Gastrocnemius medialis (tissue), 4 donors: Measurements from ENCODE around the gene ST6GALNAC4. TPM values are rescaled to one million over a fixed set of nuclear protein-coding genes. Genes with fewer than 3 reads are reported as not detected.

ENCODE experiments used
- ATAC-seq, 2 donors: fragments of 150-250 bp; one replicate each; pipeline ENCODE4 v1.9.1; 2016
- DNase-seq, 2 donors: peaks; one replicate each; pipeline ENCODE4 v3.0.0-alpha.2; 2019
- H3K27ac ChIP-seq, 4 donors: fragments of 200-600 bp; sonication (generic); 1 replicate in 1 of 4; 2 replicates in 3 of 4; pipeline ENCODE4 v1.5.1; 2016 to 2018; ENCODE audit warnings: mild to moderate bottlenecking in 2 of 4, moderate library complexity in 1 of 4
- H3K27me3 ChIP-seq, 3 donors: fragments of 200-600 bp; sonication (generic) in 2 of 3; 1 replicate in 1 of 3; 2 replicates in 2 of 3; pipeline versions ENCODE4 v1.5.1 to v1.6.0; 2016 to 2019; ENCODE audit warnings: mild to moderate bottlenecking in 1 of 3, moderate library complexity in 1 of 3
- H3K36me3 ChIP-seq, 2 donors: fragments of 200-600 bp; sonication (generic) in 1 of 2; one replicate each; pipeline ENCODE4 v1.5.1; 2017 to 2018
- H3K4me1 ChIP-seq, 2 donors: fragments of 200-600 bp; sonication (generic) in 1 of 2; one replicate each; pipeline ENCODE4 v1.5.1; 2016 to 2017; ENCODE audit warnings: mild to moderate bottlenecking in 2 of 2
- H3K4me3 ChIP-seq, 4 donors: fragments of 200-600 bp; sonication (generic) in 3 of 4; 1 replicate in 1 of 4; 2 replicates in 3 of 4; pipeline ENCODE4 v1.5.1; 2016 to 2019; ENCODE audit warnings: mild to moderate bottlenecking in 2 of 4
- H3K9me3 ChIP-seq, 3 donors: fragments of 200-600 bp; sonication (generic) in 2 of 3; 1 replicate in 1 of 3; 2 replicates in 2 of 3; pipeline ENCODE4 v1.5.1; 2016 to 2019
- CTCF ChIP-seq, 5 experiments: fragments of 450-650 bp in 3 of 5; fragments of 200-600 bp in 2 of 5; sonication (generic) in 2 of 5; IDR thresholded peaks in 4 of 5; conservative IDR thresholded peaks in 1 of 5; 1 replicate in 4 of 5; 2 replicates in 1 of 5; pipeline ENCODE4 v1.5.1; 2016 to 2019; ENCODE audit warnings: antibody characterized with exemption in 5 of 5, mild to moderate bottlenecking in 3 of 5, moderate library complexity in 3 of 5
- POLR2A ChIP-seq, 2 donors: fragments of 450-650 bp; IDR thresholded peaks; one replicate each; pipeline ENCODE4 v1.6.1; 2017; ENCODE audit warnings: antibody characterized with exemption in 2 of 2, mild to moderate bottlenecking in 2 of 2, moderate library complexity in 2 of 2
- in situ Hi-C, 4 donors: fragments of 200-750 bp; cut with MboI; loops; one replicate each; pipeline versions ENCODE4 v1.15.0 to v1.8.0; 2017; ENCODE audit warnings: low sequenced_read_pairs in 4 of 4
- intact Hi-C: fragments of 100-400 bp; cut with DNase I; formaldehyde crosslinking; loops from one replicate; pipeline ENCODE4 v1.15.1; 2023; ENCODE audit warnings: low total_unique reads
- total RNA-seq, 4 donors: library from RNA; depleted of rRNA; stranded (reverse); fragments of >200 nt; gene quantifications; one replicate each; pipeline versions ENCODE4 v1.1.0 to v1.2.3, GENCODE V29; 2016

Gene ST6GALNAC4
- total RNA-seq, 4 donors from 2014 or later: 11.2 to 48.4 (median 23.6) TPM

- intact Hi-C loops (loop anchor here (5.0 to 10.0 kb wide), 2 partner anchors 128 to 691 kb away; partner anchors contain the start of gene CDK9), in situ Hi-C loops (loop anchor here in 1 of 4 donors (25.0 kb wide), 1 partner anchor 678 kb away; no protein-coding TSS in a partner anchor)
- Histone ChIP-seq H3K4me1 (peaks cover 23% of the 10 kb centered on the region in 2 donors), H3K27ac (peak overlapping the region in 3 of 4 donors; percentile 67 to 79 (median 70)), H3K9me3 (no peaks in the 10 kb centered on the region), H3K36me3 (peaks cover 0 to 19% of the 10 kb centered on the region in 2 donors), H3K27me3 (no peaks in the 10 kb centered on the region), H3K4me3 (no peak overlapping the region)
- DNase-seq (no peak), ATAC-seq (no peak)
- no peak for TF ChIP-seq POLR2A (IDR thresholded peaks at IDR 0.05)
- TF ChIP-seq CTCF (IDR thresholded peaks at IDR 0.05 in 4 of 5, conservative IDR thresholded peaks at IDR 0.05 in 1 of 5): no peak
Observed at GRCh38 chr9:127915325-127915752, 1.5 kb downstream of the ST6GALNAC4 start.

- H3K36me3 ChIP-seq: peaks cover 0 to 27% of the 10 kb centered on the region in 2 donors
- H3K4me1 ChIP-seq: peaks cover 23% of the 10 kb centered on the region in 2 donors
- H3K9me3 ChIP-seq: no peaks in the 10 kb centered on the region
- H3K27ac ChIP-seq: no peak overlapping the region
- H3K4me3 ChIP-seq: no peak overlapping the region
- in situ Hi-C loops (loop anchor here in 1 of 4 donors (25.0 kb wide), 1 partner anchor 676 kb away; no protein-coding TSS in a partner anchor), intact Hi-C loops (loop anchor here (10.0 kb wide), 1 partner anchor 689 kb away; no protein-coding TSS in a partner anchor)
- ATAC-seq: no peak
- DNase-seq: no peak
- no peak for TF ChIP-seq POLR2A (IDR thresholded peaks at IDR 0.05)
- TF ChIP-seq CTCF (IDR thresholded peaks at IDR 0.05 in 4 of 5, conservative IDR thresholded peaks at IDR 0.05 in 1 of 5): no peak
- H3K27me3 ChIP-seq: no peaks in the 10 kb centered on the region
Observed at GRCh38 chr9:127913682-127914081, 3.2 kb downstream of the ST6GALNAC4 start.

- intact Hi-C loops (loop anchor here (10.0 kb wide), 1 partner anchor 688 kb away; no protein-coding TSS in a partner anchor), in situ Hi-C loops (loop anchor here in 1 of 4 donors (25.0 kb wide), 1 partner anchor 676 kb away; no protein-coding TSS in a partner anchor)
- Histone ChIP-seq H3K27ac (no peak overlapping the region), H3K4me3 (no peak overlapping the region), H3K4me1 (peaks cover 22 to 23% of the 10 kb centered on the region in 2 donors), H3K36me3 (peaks cover 0 to 35% of the 10 kb centered on the region in 2 donors), H3K9me3 (no peaks in the 10 kb centered on the region), H3K27me3 (no peaks in the 10 kb centered on the region)
- DNase-seq: no peak
- TF ChIP-seq CTCF (IDR thresholded peaks at IDR 0.05 in 4 of 5, conservative IDR thresholded peaks at IDR 0.05 in 1 of 5): no peak
- TF ChIP-seq POLR2A (IDR thresholded peaks at IDR 0.05): no peak
- no peak for ATAC-seq
Observed at GRCh38 chr9:127912882-127913281, 4.0 kb downstream of the ST6GALNAC4 start.

GRCh38 chr9:127912296-127912695, 4.5 kb downstream of the ST6GALNAC4 start:
- Histone ChIP-seq H3K36me3 (peaks cover 0 to 36% of the 10 kb centered on the region in 2 donors), H3K27me3 (no peaks in the 10 kb centered on the region), H3K4me1 (peaks cover 16 to 18% of the 10 kb centered on the region in 2 donors), H3K27ac (no peak overlapping the region), H3K9me3 (no peaks in the 10 kb centered on the region), H3K4me3 (no peak overlapping the region)
- DNase-seq: no peak
- ATAC-seq: no peak
- intact Hi-C loops (loop anchor here (10.0 kb wide), 1 partner anchor 687 kb away; no protein-coding TSS in a partner anchor), in situ Hi-C loops (loop anchor here in 1 of 4 donors (25.0 kb wide), 1 partner anchor 675 kb away; no protein-coding TSS in a partner anchor)
- TF ChIP-seq POLR2A (IDR thresholded peaks at IDR 0.05) (no peak), CTCF (IDR thresholded peaks at IDR 0.05 in 4 of 5, conservative IDR thresholded peaks at IDR 0.05 in 1 of 5) (no peak)
